ENCODE data around the gene REV3L. TPM values are rescaled to one million over a fixed set of nuclear protein-coding genes. Genes with fewer than 3 reads are reported as not detected.

The REV3L gene
- total RNA-seq, 1 donor from 2014 or later, result 42.3 TPM

GRCh38 chr6:111499269-111499793 lies 16.3 kb upstream of the REV3L start:
- Histone ChIP-seq H3K4me3 (ENCODE audit: low read length in 3 of 3) (no peak overlapping the region), H3K36me3 (ENCODE audit: control insufficient read depth in 3 of 3, insufficient read depth in 3 of 3, low read length in 3 of 3) (no peaks in the 10 kb centered on the region), H3K27me3 (ENCODE audit: control insufficient read depth in 3 of 3, insufficient read depth in 3 of 3, low read length in 3 of 3) (no peaks in the 10 kb centered on the region), H3K4me1 (ENCODE audit: control insufficient read depth in 3 of 3, insufficient read depth in 3 of 3, low read length in 3 of 3) (peaks cover 0 to 7% (median 0%) of the 10 kb centered on the region in 3 donors), H3K9me3 (ENCODE audit: control insufficient read depth in 3 of 3, low read length in 3 of 3) (no peaks in the 10 kb centered on the region), H3K27ac (ENCODE audit: low read depth, low read length) (no peak overlapping the region), H3K9ac (ENCODE audit: low read depth in 1 of 3, low read length in 3 of 3) (no peak overlapping the region)

- H3K9me3 ChIP-seq (ENCODE audit: control insufficient read depth in 3 of 3, low read length in 3 of 3), result no peaks in the 10 kb centered on the region
- no peak overlapping the region for H3K9ac ChIP-seq (ENCODE audit: low read depth in 1 of 3, low read length in 3 of 3)
- H3K4me1 ChIP-seq (ENCODE audit: control insufficient read depth in 3 of 3, insufficient read depth in 3 of 3, low read length in 3 of 3), result peaks cover 0 to 7% (median 0%) of the 10 kb centered on the region in 3 donors
- no peak overlapping the region for H3K27ac ChIP-seq (ENCODE audit: low read depth, low read length)
- no peak overlapping the region for H3K4me3 ChIP-seq (ENCODE audit: low read length in 3 of 3)
- no peaks in the 10 kb centered on the region for H3K36me3 ChIP-seq (ENCODE audit: control insufficient read depth in 3 of 3, insufficient read depth in 3 of 3, low read length in 3 of 3)
- H3K27me3 ChIP-seq (ENCODE audit: control insufficient read depth in 3 of 3, insufficient read depth in 3 of 3, low read length in 3 of 3), result no peaks in the 10 kb centered on the region
These were observed 12.1 kb upstream of the REV3L start for GRCh38 chr6:111494951-111495635.

GRCh38 chr6:111492499-111492898 lies 9.5 kb upstream of the REV3L start:
- no peak overlapping the region for H3K9ac ChIP-seq (ENCODE audit: low read depth in 1 of 3, low read length in 3 of 3)
- no peaks in the 10 kb centered on the region for H3K36me3 ChIP-seq (ENCODE audit: control insufficient read depth in 3 of 3, insufficient read depth in 3 of 3, low read length in 3 of 3)
- no peak overlapping the region for H3K4me3 ChIP-seq (ENCODE audit: low read length in 3 of 3)
- no peaks in the 10 kb centered on the region for H3K27me3 ChIP-seq (ENCODE audit: control insufficient read depth in 3 of 3, insufficient read depth in 3 of 3, low read length in 3 of 3)
- H3K27ac ChIP-seq (ENCODE audit: low read depth, low read length), result no peak overlapping the region
- H3K4me1 ChIP-seq (ENCODE audit: control insufficient read depth in 3 of 3, insufficient read depth in 3 of 3, low read length in 3 of 3), result peaks cover 0 to 3% (median 0%) of the 10 kb centered on the region in 3 donors
- H3K9me3 ChIP-seq (ENCODE audit: control insufficient read depth in 3 of 3, low read length in 3 of 3), result no peaks in the 10 kb centered on the region

GRCh38 chr6:111490067-111490466 lies 7.0 kb upstream of the REV3L start:
- H3K36me3 ChIP-seq (ENCODE audit: control insufficient read depth in 3 of 3, insufficient read depth in 3 of 3, low read length in 3 of 3), result no peaks in the 10 kb centered on the region
- H3K9ac ChIP-seq (ENCODE audit: low read depth in 1 of 3, low read length in 3 of 3), result no peak overlapping the region
- H3K27ac ChIP-seq (ENCODE audit: low read depth, low read length), result no peak overlapping the region
- no peaks in the 10 kb centered on the region for H3K27me3 ChIP-seq (ENCODE audit: control insufficient read depth in 3 of 3, insufficient read depth in 3 of 3, low read length in 3 of 3)
- no peaks in the 10 kb centered on the region for H3K9me3 ChIP-seq (ENCODE audit: control insufficient read depth in 3 of 3, low read length in 3 of 3)
- H3K4me1 ChIP-seq (ENCODE audit: control insufficient read depth in 3 of 3, insufficient read depth in 3 of 3, low read length in 3 of 3), result peaks cover 0 to 9% (median 5%) of the 10 kb centered on the region in 3 donors
- H3K4me3 ChIP-seq (ENCODE audit: low read length in 3 of 3), result no peak overlapping the region

GRCh38 chr6:111487661-111488060 lies 4.6 kb upstream of the REV3L start:
- no peak overlapping the region for H3K4me3 ChIP-seq (ENCODE audit: low read length in 3 of 3)
- H3K36me3 ChIP-seq (ENCODE audit: control insufficient read depth in 3 of 3, insufficient read depth in 3 of 3, low read length in 3 of 3), result no peaks in the 10 kb centered on the region
- no peaks in the 10 kb centered on the region for H3K9me3 ChIP-seq (ENCODE audit: control insufficient read depth in 3 of 3, low read length in 3 of 3)
- peaks cover 2 to 11% (median 6%) of the 10 kb centered on the region in 3 donors for H3K4me1 ChIP-seq (ENCODE audit: control insufficient read depth in 3 of 3, insufficient read depth in 3 of 3, low read length in 3 of 3)
- H3K27me3 ChIP-seq (ENCODE audit: control insufficient read depth in 3 of 3, insufficient read depth in 3 of 3, low read length in 3 of 3), result no peaks in the 10 kb centered on the region
- no peak overlapping the region for H3K9ac ChIP-seq (ENCODE audit: low read depth in 1 of 3, low read length in 3 of 3)
- H3K27ac ChIP-seq (ENCODE audit: low read depth, low read length), result no peak overlapping the region

- Histone ChIP-seq H3K4me3 (ENCODE audit: low read length in 3 of 3) (no peak overlapping the region), H3K9me3 (ENCODE audit: control insufficient read depth in 3 of 3, low read length in 3 of 3) (no peaks in the 10 kb centered on the region), H3K9ac (ENCODE audit: low read depth in 1 of 3, low read length in 3 of 3) (no peak overlapping the region), H3K36me3 (ENCODE audit: control insufficient read depth in 3 of 3, insufficient read depth in 3 of 3, low read length in 3 of 3) (no peaks in the 10 kb centered on the region), H3K4me1 (ENCODE audit: control insufficient read depth in 3 of 3, insufficient read depth in 3 of 3, low read length in 3 of 3) (peaks cover 3 to 11% (median 9%) of the 10 kb centered on the region in 3 donors), H3K27me3 (ENCODE audit: control insufficient read depth in 3 of 3, insufficient read depth in 3 of 3, low read length in 3 of 3) (no peaks in the 10 kb centered on the region), H3K27ac (ENCODE audit: low read depth, low read length) (no peak overlapping the region)
These were observed 3.9 kb upstream of the REV3L start for GRCh38 chr6:111486921-111487320.

GRCh38 chr6:111486475-111486874 lies 3.5 kb upstream of the REV3L start:
- H3K27me3 ChIP-seq (ENCODE audit: control insufficient read depth in 3 of 3, insufficient read depth in 3 of 3, low read length in 3 of 3), result no peaks in the 10 kb centered on the region
- no peak overlapping the region for H3K27ac ChIP-seq (ENCODE audit: low read depth, low read length)

GRCh38 chr6:111485342-111485741 lies 2.3 kb upstream of the REV3L start:
- H3K36me3 ChIP-seq (ENCODE audit: control insufficient read depth in 3 of 3, insufficient read depth in 3 of 3, low read length in 3 of 3), result no peaks in the 10 kb centered on the region
- peaks cover 9 to 22% (median 13%) of the 10 kb centered on the region in 3 donors for H3K4me1 ChIP-seq (ENCODE audit: control insufficient read depth in 3 of 3, insufficient read depth in 3 of 3, low read length in 3 of 3)
- no peak overlapping the region for H3K4me3 ChIP-seq (ENCODE audit: low read length in 3 of 3)
- H3K27ac ChIP-seq (ENCODE audit: low read depth, low read length), result peak overlapping the region; percentile 96
- no peak overlapping the region for H3K9ac ChIP-seq (ENCODE audit: low read depth in 1 of 3, low read length in 3 of 3)
- H3K9me3 ChIP-seq (ENCODE audit: control insufficient read depth in 3 of 3, low read length in 3 of 3), result no peaks in the 10 kb centered on the region
- H3K27me3 ChIP-seq (ENCODE audit: control insufficient read depth in 3 of 3, insufficient read depth in 3 of 3, low read length in 3 of 3), result no peaks in the 10 kb centered on the region

More at GRCh38 chr6:111486475-111486874, 3.5 kb upstream of the REV3L start:
- H3K4me1 ChIP-seq (ENCODE audit: control insufficient read depth in 3 of 3, insufficient read depth in 3 of 3, low read length in 3 of 3), result peaks cover 4 to 14% (median 10%) of the 10 kb centered on the region in 3 donors
- H3K9ac ChIP-seq (ENCODE audit: low read depth in 1 of 3, low read length in 3 of 3), result no peak overlapping the region
- no peaks in the 10 kb centered on the region for H3K9me3 ChIP-seq (ENCODE audit: control insufficient read depth in 3 of 3, low read length in 3 of 3)
- H3K4me3 ChIP-seq (ENCODE audit: low read length in 3 of 3), result no peak overlapping the region
- H3K36me3 ChIP-seq (ENCODE audit: control insufficient read depth in 3 of 3, insufficient read depth in 3 of 3, low read length in 3 of 3), result no peaks in the 10 kb centered on the region

GRCh38 chr6:111484633-111484930 lies 1.6 kb upstream of the REV3L start:
- Histone ChIP-seq H3K9me3 (ENCODE audit: control insufficient read depth in 3 of 3, low read length in 3 of 3) (no peaks in the 10 kb centered on the region), H3K27ac (ENCODE audit: low read depth, low read length) (peak overlapping the region; percentile 96), H3K4me3 (ENCODE audit: low read length in 3 of 3) (peak overlapping the region; percentile 69 to 88 (median 81)), H3K27me3 (ENCODE audit: control insufficient read depth in 3 of 3, insufficient read depth in 3 of 3, low read length in 3 of 3) (no peaks in the 10 kb centered on the region), H3K36me3 (ENCODE audit: control insufficient read depth in 3 of 3, insufficient read depth in 3 of 3, low read length in 3 of 3) (no peaks in the 10 kb centered on the region), H3K4me1 (ENCODE audit: control insufficient read depth in 3 of 3, insufficient read depth in 3 of 3, low read length in 3 of 3) (peaks cover 10 to 29% (median 15%) of the 10 kb centered on the region in 3 donors), H3K9ac (ENCODE audit: low read depth in 1 of 3, low read length in 3 of 3) (peak overlapping the region; percentile 93 to 95 (median 93))

GRCh38 chr6:111483736-111484632 lies 966 bp upstream of the REV3L start:
- H3K9ac ChIP-seq (ENCODE audit: low read depth in 1 of 3, low read length in 3 of 3), result peak overlapping the region; percentile 93 to 95 (median 93)
- H3K4me3 ChIP-seq (ENCODE audit: low read length in 3 of 3), result peak overlapping the region; percentile 69 to 92 (median 88)
- peak overlapping the region; percentile 96 for H3K27ac ChIP-seq (ENCODE audit: low read depth, low read length)
- H3K36me3 ChIP-seq (ENCODE audit: control insufficient read depth in 3 of 3, insufficient read depth in 3 of 3, low read length in 3 of 3), result no peaks in the 10 kb centered on the region
- H3K9me3 ChIP-seq (ENCODE audit: control insufficient read depth in 3 of 3, low read length in 3 of 3), result no peaks in the 10 kb centered on the region
- no peaks in the 10 kb centered on the region for H3K27me3 ChIP-seq (ENCODE audit: control insufficient read depth in 3 of 3, insufficient read depth in 3 of 3, low read length in 3 of 3)
- peaks cover 12 to 31% (median 17%) of the 10 kb centered on the region in 3 donors for H3K4me1 ChIP-seq (ENCODE audit: control insufficient read depth in 3 of 3, insufficient read depth in 3 of 3, low read length in 3 of 3)
